ENCODE data around the gene COX5A. TPM values are rescaled to one million over a fixed set of nuclear protein-coding genes. Genes with fewer than 3 reads are reported as not detected.

COX5A gene
- total RNA-seq, 1 donor from 2014 or later = 207 TPM

DNA sequence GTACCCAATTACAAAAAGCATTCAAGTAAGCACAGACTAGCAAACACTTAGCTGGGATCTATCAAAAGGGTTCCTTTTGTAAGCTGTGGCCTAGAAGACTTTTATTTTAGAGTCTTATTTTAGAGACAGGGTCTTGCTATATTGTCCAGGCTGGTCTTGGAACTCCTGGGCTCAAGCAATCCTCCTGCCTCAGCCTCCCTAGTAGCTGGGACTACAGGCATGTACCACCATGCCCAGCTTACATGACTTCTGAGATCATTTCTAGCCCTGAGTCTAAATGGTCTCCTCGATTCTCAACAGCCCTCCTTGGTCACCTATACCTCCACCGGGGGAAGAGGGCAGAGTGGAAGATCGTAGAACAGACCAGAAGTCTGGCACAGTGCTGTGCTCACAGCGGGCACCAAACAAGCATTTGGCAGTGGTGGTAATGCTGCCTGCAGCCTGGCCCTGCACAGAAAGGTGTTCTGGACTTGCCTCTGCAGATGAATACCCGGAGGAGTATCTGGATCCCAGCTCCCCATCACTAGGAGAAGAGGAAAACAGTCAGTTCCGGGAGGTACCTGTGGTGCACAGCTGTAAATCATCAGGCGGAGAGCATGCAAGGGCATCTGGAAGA lies 33.6 kb downstream of the COX5A start:
- Histone ChIP-seq H3K9me3 (ENCODE audit: insufficient read depth, low read depth, low read length) (no peaks in the 10 kb centered on the region), H3K4me1 (ENCODE audit: insufficient read depth, low read length) (peaks cover 19% of the 10 kb centered on the region), H3K27me3 (ENCODE audit: insufficient read depth, low read length) (no peaks in the 10 kb centered on the region), H3K27ac (ENCODE audit: low read depth, low read length) (peak overlapping the region; percentile 8), H3K36me3 (ENCODE audit: insufficient read depth, low read length) (peaks cover 38% of the 10 kb centered on the region), H3K4me3 (ENCODE audit: insufficient read depth, low read depth, low read length) (no peak overlapping the region), H3K4me2 (ENCODE audit: low read length) (peak overlapping the region; percentile 98), H2AFZ (ENCODE audit: low read depth, low read length) (no peak overlapping the region), H3K9ac (ENCODE audit: low read length) (peak overlapping the region; percentile 21), H4K20me1 (ENCODE audit: insufficient read depth, low read length) (peaks cover 46% of the 10 kb centered on the region), H3K79me2 (ENCODE audit: insufficient read depth, low read length) (peaks cover 24% of the 10 kb centered on the region)
- H3K4me1 Mint-ChIP-seq (ENCODE audit: low read depth, unreplicated experiment) = peaks cover 23% of the 10 kb centered on the region
- no peak for TF ChIP-seq CTCF (IDR thresholded peaks at IDR 0.05; ENCODE audit: insufficient read depth, low read depth, low read length)
- no peak for TF ChIP-seq EZH2 (IDR thresholded peaks at IDR 0.05; ENCODE audit: insufficient read depth, low read length)
- peaks cover 24% of the 10 kb centered on the region for H3K36me3 Mint-ChIP-seq (ENCODE audit: low read depth, unreplicated experiment)
- FAIRE-seq (no peak), DNase-seq (ENCODE audit: low read depth) (no peak)
- no peaks in the 10 kb centered on the region for H3K9me3 Mint-ChIP-seq (ENCODE audit: unreplicated experiment)
- H3K4me3 Mint-ChIP-seq (ENCODE audit: unreplicated experiment) = peak overlapping the region; percentile 96
- H3K27me3 Mint-ChIP-seq (ENCODE audit: low read depth, unreplicated experiment) = no peaks in the 10 kb centered on the region
- peak overlapping the region; percentile 5 for H3K27ac Mint-ChIP-seq (ENCODE audit: unreplicated experiment)

- no peaks in the 10 kb centered on the region for H3K9me3 ChIP-seq (ENCODE audit: insufficient read depth, low read depth, low read length)
- H3K27ac Mint-ChIP-seq (ENCODE audit: unreplicated experiment) = peak overlapping the region; percentile 5
- peaks cover 19% of the 10 kb centered on the region for H3K4me1 ChIP-seq (ENCODE audit: insufficient read depth, low read length)
- H3K9ac ChIP-seq (ENCODE audit: low read length) = peak overlapping the region; percentile 21
- TF ChIP-seq EZH2 (IDR thresholded peaks at IDR 0.05; ENCODE audit: insufficient read depth, low read length) (no peak), CTCF (IDR thresholded peaks at IDR 0.05; ENCODE audit: insufficient read depth, low read depth, low read length) (no peak)
- peaks cover 38% of the 10 kb centered on the region for H3K36me3 ChIP-seq (ENCODE audit: insufficient read depth, low read length)
- peak overlapping the region; percentile 23 for H3K4me2 ChIP-seq (ENCODE audit: low read length)
- H3K79me2 ChIP-seq (ENCODE audit: insufficient read depth, low read length) = peaks cover 24% of the 10 kb centered on the region
- H3K4me3 Mint-ChIP-seq (ENCODE audit: unreplicated experiment) = peak overlapping the region; percentile 58
- peak overlapping the region; percentile 8 for H3K27ac ChIP-seq (ENCODE audit: low read depth, low read length)
- H4K20me1 ChIP-seq (ENCODE audit: insufficient read depth, low read length) = peaks cover 46% of the 10 kb centered on the region
- H3K4me3 ChIP-seq (ENCODE audit: insufficient read depth, low read depth, low read length) = no peak overlapping the region
- H3K27me3 Mint-ChIP-seq (ENCODE audit: low read depth, unreplicated experiment) = no peaks in the 10 kb centered on the region
- peaks cover 26% of the 10 kb centered on the region for H3K36me3 Mint-ChIP-seq (ENCODE audit: low read depth, unreplicated experiment)
- no peaks in the 10 kb centered on the region for H3K27me3 ChIP-seq (ENCODE audit: insufficient read depth, low read length)
- FAIRE-seq (no peak), DNase-seq (ENCODE audit: low read depth) (no peak)
- no peak overlapping the region for H2AFZ ChIP-seq (ENCODE audit: low read depth, low read length)
- peaks cover 23% of the 10 kb centered on the region for H3K4me1 Mint-ChIP-seq (ENCODE audit: low read depth, unreplicated experiment)
- H3K9me3 Mint-ChIP-seq (ENCODE audit: unreplicated experiment) = no peaks in the 10 kb centered on the region
These were observed 34.2 kb downstream of the COX5A start for GRCh38 chr15:74903676-74904075.

Data from astrocyte (in vitro differentiated cells and primary cell).